RCC 7860 (cell line): Measurements from ENCODE around the gene COL4A2.

ENCODE experiments used
- DNase-seq: peaks from one replicate; pipeline ENCODE4 v3.0.0-alpha.2; 2015; ENCODE audit warnings: low spot score
- FAIRE-seq: peaks from 2 replicates; lab custom pipeline; 2012; peaks lifted over from hg19 to GRCh38; lab: Jason Lieb, UNC

Gene COL4A2

DNA sequence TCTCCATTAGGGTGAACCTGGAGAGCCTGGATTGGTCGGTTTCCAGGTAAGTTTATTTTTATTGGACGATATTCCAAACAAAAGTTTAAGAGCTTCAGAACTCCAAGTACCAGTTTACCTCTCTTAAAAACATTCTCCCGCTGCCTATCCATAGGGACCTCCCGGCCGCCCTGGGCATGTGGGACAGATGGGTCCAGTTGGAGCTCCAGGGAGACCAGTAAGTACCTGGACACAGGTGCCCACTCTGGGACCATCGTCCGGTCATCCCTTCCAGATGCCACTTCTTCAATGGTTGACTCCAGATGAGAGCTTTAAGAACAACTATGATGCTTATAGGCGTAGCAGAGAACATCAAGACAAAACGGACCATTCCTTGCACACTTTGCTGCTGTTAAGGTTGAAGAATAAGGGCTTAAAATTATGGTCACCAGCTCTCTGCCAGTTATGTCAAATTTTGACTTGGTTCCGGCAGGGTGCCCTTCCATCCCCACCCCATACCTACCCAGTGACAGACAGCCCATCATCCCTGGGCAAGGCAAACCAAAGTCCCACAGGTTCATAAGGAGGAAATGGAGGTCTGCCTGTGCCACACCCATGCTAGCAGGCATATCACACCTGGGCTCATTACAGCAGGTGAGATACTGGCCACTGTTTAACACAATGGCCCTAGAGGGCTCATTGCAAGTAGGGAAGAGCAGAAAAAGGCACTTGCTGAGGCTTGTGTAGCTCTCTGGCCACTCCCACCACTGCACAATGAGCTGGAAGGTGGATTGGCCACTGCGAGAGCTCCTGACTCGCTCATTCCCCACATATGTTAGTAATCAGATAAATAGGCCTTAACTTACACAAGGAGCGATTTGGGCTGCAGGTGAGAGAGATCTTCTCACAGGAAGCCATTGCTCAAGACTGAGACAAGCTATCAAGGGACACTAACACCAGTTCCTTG, 123.6 kb downstream of the COL4A2 start:
- FAIRE-seq (no peak), DNase-seq (no peak)

DNA sequence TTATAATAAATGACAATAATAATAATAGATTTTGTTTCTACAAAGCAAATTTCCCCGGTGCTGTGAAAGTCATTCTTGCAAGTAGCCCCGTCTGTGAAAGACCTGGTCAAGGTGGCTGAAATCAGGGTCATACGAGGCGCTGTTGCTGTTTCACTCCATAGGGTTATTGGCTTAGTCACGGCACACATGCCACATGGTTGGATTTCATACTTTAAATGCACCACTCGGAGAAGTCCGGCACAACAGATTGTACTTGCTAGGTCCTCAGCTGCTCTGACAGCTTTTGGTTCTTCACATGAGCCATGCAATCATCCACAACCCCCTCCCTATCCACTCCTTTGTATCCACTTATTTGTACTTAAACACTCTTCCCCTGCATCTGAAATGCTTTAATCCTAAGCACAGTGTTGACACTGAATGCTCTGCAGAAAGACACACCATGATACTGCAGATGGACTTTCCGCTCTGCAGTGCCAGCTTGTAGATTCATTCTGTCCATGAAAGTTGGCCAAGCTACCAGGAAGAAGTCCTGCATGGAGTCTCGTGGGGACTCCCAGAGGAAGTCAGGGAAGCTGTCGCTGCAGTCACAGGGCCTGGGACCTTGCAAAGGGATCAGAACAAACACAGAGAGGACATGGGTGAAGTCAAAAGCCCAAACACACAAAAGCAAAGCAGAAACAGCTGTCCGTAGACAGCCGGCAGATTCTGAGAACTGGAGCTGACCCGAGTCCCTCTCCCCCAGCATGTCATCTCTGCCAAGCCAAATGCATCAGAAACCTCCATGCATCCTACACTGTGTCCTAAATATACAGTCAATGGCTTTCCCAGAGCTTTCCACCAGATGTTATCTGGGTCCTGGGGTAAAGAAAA, 124.6 kb downstream of the COL4A2 start:
- DNase-seq (no peak), FAIRE-seq (no peak)

DNA sequence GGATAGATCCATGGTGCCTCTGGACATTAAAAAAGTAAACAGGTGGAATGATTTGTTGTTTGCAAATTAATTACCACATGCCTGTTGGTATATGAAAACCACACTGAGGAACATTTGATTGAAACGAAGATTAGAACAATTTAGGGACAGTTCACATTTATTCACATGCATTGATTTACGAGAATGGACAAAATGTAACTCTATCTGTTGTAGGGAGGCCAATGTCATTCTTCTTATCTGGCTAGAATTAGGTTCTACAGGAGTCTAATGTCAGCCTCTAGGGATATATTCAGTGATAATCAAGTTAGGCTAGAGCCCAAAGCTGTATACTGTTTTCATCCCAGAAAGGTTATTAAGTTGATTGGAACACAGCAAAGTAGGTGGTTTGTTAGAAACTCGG, 125.4 kb downstream of the COL4A2 start:
- FAIRE-seq (no peak), DNase-seq (no peak)

DNA sequence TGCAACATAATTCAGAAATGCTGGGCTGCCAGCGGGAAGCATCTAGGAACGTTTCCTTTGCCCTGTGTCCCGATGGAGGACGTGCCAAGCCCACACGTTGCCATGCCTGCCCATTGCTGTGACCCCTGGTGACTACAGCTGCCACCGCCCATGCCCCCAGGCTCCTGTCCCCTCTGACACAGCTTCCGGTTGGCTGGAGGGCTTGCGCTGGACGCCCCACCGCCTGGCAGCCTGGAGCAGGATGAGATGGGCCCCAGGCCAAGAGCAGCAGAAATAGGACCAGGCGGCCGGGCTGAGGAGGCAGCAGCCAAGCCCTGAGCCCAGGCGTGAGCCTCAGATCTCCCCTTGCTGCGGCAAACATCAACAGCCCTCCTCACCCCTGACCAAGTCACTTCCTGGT, 125.9 kb downstream of the COL4A2 start:
- DNase-seq (no peak), FAIRE-seq (no peak)

DNA sequence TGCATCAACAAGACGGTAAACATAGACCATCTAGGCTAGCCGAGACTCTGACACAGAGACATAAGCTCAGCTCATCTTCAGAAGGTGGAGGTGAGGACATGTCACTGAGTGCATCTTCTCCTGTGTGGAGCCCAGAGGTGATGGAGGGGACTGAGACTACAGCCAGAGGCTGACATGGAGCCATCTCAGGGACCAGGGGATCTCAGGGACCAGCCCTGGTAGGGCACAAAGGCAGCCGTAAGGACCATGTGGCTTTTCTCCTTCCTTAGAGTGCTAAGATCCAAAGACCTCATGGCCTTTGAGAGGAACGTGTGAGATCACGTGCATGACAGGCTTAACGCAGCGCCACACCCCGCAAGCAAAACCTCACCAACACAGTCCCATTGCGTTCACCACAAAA, 127.5 kb downstream of the COL4A2 start:
- no peak for FAIRE-seq

DNA sequence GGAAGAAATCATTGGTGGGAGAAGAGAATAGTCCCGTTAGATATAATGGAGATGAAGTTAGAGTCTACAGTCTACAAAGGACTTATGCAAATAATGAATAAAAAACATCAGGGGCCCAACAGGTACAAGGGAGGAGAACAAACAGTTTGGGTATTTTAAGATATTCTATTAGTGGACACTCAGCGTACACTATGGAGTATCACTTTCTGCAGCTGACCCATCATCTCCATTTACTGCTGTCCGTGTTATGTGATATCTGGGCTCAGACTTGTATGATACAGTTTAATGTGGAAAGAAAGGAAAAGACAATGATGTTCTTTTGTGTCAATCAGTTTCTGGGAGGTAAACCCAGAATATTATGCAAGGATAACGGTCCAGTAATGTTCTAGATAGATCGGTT, 128.2 kb downstream of the COL4A2 start:
- DNase-seq (no peak), FAIRE-seq (no peak)

More for the DNA sequence above, 127.5 kb downstream of the COL4A2 start:
- DNase-seq, result no peak

DNA sequence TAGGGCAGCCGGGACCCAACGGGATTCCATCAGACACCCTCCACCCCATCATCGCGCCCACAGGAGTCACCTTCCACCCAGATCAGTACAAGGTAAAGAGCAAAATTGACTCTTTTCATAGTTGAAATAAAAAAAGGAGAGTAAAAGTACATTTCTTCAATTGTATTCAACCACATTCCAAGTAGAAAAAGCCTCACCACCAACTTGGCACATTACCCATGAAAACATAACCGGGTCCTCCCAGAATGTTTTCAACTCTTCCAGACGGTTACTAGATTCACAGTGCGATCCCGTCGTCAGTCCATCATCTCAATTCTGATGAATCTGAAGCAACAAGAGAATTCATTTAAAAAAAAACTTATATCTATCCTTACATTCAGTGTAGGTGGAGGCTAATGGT, 129.2 kb downstream of the COL4A2 start:
- FAIRE-seq, result no peak
- no peak for DNase-seq

DNA sequence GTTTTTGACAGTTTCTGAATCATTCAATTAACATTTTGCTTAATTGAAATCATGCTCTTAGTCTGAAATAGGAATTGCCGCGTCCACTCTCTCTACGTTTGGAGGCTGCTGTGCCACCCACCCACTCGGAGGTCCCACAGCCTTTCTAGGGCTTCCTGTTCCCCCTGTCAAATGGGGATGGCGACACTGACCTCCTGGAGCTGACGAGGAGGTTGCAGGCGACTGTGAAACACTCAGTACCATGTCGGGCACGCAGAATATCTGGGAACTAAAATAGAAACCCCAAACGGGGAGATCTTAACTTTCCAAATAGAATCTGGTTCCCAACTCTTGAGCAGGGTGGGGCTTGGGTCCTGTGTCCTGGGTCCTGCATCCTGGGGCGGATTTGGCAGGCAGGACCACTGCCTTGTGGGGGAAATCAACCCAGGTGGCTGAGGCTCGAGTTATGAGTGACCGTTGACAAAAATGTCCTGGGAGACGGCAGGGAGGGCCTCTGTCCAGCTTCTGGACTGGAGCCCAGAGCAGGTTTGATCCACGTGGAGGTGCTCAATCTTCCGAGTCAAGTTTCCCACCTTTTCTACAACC, 129.8 kb downstream of the COL4A2 start:
- DNase-seq (no peak), FAIRE-seq (no peak)

DNA sequence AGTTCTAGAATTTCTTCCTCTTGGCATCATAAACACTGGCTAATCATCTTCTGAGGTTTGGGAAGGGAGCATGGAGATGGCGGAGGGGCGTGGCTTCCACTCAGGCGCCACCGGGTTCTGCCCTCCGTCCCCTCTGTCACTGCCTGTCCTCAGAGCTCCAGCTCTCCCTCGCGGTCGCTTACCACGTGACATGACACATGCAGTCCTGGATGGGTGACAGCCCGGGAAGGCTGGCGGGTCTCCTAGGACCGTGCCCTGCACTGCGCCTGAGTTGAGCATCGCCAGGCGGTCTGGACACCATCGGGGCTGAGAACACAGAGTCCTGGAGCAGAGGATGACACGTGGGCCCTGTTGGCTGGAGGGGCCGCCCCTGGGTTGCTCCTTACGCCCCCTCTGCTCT, 131.1 kb downstream of the COL4A2 start:
- DNase-seq, result no peak
- no peak for FAIRE-seq

DNA sequence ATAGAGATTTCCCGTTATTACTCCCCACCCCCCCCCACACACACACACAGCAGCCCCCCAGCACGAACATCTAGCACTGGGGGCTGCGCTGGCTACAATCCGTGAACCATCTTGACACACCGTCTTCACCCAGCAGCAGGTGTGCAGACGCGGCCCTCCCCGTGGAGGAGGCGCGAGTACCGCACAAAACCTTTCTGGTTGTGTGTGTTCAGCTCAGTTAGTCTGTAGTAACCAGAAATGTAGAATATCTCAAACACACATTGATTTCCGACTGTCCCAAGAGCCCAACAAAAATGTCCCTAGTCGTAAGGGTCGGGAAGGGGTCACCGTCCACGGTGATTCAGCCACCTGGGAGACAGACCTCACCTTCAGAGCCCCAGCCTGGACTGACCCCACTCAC, 131.7 kb downstream of the COL4A2 start:
- DNase-seq, result no peak
- no peak for FAIRE-seq

DNA sequence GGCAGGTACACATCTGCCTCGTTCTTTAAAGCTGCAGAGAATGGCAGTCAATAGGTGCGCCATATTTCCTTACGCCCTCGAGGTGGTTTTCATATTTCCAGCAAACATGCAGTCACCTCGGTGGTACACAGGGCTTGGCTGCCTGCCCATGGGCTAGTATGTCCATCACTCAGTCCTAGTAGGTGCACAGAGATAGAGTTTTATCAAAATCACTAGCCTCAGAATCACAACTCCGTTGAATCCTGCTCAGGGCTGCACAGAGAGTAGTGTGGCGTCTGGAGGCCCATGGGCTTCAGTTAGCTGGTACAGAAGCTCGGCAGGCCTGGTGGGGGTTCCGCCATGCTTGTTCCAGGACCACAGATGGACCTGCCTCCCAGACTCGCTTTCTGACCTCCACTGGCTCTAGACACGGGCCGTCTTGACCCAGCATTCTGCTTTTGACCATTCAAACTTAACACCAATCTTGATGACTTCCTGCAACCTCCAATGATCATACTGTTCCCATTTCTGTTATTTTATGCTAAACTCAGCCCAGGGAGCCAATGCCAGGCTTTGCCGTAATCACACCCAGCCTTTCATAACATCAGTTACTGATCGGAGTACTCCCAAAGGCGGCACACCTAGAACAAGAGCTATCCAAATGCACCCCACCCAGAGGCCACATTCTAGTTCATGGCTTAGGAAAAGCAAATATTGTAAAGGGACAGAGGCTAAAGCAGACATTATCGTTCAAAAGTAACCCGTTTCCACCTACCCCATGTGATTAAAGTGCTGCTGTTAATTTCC, 134.1 kb downstream of the COL4A2 start:
- DNase-seq (no peak), FAIRE-seq (no peak)

DNA sequence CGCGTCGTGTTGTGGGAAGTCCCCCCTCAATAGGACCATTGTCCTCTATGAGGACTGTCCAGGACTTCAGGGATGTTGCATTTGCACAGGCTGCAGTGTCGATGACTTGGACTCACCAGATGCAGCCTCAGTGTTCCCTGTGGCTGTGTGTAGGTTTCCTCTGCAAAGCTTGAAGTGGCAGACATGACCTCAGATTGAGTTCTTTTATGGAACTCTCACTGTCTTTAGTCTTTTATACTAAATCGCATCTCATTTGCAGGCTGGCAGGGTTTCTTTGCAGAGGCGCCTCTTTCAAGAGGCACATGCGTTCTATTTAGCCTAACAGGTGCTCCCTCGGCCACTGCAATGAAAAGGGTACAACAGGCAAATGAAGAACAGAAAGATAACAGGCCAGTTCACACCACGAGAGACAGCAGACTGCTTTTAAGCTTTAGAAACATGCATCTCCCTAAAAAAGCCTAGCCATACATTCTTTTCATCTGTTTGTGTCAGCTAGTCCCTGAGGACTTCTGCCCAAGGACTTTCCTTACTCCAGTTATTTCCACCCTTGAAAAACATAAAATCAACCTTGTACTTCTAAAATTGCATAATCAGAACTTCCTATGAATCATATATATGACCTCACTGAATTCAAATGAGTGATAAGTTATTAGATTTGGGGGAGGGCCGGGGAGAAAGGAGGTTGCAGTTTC, 136.0 kb downstream of the COL4A2 start:
- DNase-seq (peak; percentile 18), FAIRE-seq (no peak)

DNA sequence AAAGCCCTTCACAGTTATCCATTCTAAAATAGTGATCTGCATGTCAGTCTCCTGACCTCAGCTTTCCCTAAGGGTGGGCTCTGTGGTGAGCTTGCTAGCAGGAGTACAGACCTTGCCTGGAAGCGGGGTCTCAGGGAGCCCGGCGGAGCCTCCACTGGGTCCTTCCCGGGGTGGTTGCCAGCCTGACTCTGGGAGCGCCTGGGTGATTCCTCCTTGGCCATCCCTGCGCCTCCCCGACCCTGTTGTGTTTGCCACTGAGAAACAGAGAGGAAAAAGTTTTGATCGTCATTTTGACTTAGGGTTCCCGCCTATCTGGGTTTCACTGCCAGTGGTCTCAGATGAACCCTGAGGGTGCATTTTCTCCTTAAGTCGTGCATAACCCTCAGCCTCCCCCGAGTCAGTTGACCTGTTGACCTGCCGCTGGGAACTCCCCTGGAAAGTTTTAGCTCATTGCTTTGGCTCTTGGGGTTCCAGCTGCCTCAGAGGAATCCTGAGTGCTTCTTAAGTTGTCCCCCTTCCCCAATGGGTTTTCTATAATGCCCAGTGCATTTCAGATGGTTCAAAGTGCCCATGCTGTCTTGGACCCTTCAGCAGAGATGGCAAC, 136.6 kb downstream of the COL4A2 start:
- DNase-seq (no peak), FAIRE-seq (no peak)

DNA sequence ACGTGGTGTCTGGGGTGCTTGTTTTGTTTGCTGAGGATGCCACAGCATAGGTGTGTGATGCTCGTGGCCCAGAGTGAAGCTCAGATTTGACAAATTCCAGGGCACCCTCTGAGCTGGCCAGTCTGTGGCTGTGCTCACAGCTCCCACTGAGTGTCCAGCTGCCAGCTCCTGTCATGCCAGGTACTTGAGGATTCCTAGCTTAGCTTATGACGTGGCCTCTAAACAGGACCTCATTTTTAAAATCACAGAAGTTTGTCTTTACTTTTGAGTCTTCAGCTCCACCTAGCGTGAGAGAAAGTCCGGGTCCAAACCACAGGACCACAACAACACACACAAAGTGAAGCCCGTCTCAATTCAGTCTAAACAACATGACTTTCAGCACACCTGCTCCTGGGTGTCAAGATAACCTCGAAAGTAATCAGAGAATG, 137.2 kb downstream of the COL4A2 start:
- no peak for DNase-seq
- FAIRE-seq, result no peak

DNA sequence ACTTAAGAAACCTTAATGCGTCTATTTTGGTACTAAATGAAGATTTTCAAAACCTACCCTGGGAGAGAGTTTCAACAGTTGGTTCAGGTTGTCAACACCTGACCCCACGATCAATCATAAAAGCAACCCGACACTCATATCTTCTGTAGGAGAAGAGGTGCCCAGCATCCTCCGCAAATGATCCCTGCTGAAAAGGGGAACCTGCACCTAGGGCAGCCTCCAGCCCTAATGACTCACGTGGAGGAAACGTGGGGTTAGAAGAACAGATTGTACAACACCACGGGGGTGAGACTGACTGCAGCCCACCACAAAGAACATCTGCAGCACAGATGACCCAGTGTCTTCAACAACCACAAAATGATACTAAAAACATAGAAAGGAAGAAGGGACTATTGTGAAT, 138.1 kb downstream of the COL4A2 start:
- FAIRE-seq (no peak), DNase-seq (no peak)

DNA sequence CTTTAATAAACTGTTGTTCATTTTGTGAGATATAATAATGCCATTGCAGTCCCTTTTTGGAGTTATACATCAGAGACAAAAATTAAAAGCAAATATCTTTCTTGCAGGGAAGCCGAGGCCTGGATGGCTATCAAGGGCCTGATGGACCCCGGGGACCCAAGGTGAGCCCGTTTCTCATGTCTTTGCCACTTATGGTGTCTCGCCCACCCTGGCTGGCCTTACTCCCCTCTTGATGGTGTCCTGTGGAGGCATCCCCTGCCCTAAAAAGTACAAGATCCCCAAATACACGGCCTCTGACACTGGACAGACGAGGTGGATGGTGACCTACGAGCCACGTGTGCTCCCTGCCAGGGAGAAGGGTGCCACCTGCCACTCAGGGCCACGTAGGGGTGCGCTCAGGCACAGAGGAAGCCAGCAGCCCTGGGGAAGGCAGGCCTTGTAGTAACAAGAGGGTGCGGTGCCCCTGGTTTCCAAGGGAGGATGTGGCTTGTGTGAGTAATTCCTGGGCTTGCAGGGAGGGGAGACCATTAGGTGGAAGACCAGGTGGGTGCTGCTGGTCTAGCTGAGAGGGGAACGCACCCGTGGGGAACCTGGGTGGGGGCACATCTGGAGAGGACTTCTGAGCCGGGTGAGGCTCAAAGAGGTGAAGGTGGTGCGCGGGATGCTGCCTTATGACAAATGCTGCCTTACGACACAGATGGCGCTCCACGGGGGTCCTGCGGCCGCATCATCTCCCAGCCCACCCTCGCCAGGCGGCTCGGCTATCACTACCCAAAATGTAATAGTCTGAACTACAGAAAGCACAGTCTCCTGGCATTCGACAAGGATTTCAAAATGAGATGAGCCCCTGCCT, 138.9 kb downstream of the COL4A2 start:
- DNase-seq, result peak; percentile 28
- no peak for FAIRE-seq

DNA sequence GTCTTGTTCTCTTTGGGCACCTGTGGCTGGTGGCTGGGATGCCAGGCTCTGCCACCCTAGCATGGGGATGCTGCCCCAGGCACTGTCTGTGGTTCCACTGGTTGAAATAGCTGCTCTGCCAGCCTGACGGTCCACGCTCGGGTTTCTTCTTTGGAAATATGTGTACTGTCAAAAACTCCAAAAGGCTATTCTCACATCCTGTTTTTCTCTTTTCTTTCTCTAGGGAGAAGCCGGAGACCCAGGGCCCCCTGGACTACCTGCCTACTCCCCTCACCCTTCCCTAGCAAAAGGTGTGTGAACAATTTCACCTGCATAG, 139.4 kb downstream of the COL4A2 start:
- FAIRE-seq, result no peak
- no peak for DNase-seq

DNA sequence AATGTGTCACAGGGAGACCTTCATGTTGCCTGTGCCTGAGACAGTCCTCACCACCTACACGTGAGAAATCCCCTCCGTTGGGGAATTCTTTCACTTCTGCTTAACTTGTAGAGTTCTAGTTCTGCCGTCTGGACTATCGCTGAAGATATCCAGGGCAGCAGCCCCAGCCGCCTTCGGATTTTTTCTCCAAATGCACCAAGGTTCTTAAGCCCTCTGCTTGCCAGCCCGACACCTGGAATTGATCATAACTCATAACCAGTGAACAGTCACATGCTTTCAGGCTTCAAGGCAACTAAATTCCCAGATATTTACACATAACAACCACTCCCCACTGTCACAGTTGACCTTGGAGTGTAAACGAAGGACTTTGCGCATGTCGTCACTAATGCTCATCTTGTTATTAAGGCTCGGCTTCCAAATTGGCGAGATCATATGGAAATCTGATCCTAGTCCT, 140.0 kb downstream of the COL4A2 start:
- FAIRE-seq, result no peak
- no peak for DNase-seq

DNA sequence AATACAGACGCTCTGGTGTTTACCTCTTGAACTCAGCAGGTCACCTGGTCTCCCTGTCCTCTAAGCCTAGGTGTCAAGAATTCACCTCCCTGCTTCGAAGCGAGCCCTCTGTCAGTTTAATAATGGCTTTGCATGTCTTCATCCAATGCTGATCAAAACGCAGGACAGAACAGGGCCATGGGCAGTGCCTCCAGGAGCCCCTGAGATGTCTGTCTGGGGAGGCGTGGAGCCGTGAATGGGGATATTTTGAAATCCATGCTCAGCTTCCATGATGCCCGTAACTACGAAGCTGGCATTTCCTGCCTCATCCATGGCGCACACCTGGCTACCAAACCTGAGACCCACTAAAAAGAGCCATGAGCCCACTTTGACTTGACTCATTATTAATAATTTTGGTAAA, 140.7 kb downstream of the COL4A2 start:
- DNase-seq (no peak), FAIRE-seq (no peak)
